ENCODE results near the gene CPM.
"Not testable (repeated sequence)": the region's sequence is repeated elsewhere in the genome, so short reads cannot be mapped to it uniquely, and the experiment has no call there.

CPM gene

GRCh38 chr12:68823696-68824095, 109.3 kb downstream of the CPM start:
- DNase-seq = no peak

- no peak for DNase-seq
These were observed 111.4 kb downstream of the CPM start for GRCh38 chr12:68821357-68822188.

- not testable (repeated sequence) for DNase-seq
These were observed 113.5 kb downstream of the CPM start for GRCh38 chr12:68819481-68819880.

- no peak for DNase-seq
These were observed 116.8 kb downstream of the CPM start for GRCh38 chr12:68815928-68816800.

- DNase-seq = no peak
These were observed 117.6 kb downstream of the CPM start for GRCh38 chr12:68815232-68815927.

DNA sequence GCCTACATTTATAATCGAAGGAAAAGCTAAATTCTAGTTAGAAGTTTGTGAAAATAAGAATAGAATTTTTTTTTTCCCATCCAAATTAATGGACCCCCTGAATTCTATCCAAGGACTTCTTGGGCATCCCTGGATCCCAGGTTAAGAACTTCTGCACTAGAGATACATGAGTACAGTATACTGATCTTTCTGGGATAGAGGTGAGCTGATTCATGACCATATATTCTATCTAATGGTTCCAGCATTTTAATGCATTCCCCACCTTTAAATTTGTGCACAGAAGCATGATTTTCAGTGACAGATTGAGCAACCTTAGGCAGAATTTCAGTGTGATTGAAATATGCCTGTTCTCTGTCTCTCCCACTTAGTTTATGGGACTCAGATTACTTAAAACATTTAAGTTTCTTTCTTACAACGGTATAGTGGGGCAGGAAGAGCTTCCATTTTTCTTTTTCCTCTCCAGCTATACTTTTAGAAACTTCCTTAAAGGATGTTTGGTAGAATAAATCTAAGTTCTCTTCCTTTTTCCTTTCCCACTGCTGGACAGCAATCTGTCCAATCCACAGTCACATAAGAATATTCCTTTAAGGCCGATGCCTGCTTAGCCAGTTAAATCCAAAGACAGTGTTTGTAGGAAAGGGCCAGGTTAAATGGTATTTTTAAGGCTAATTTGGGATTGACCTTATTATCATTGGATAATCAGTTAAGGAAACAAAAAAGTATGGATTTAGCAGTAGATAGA, 118.3 kb downstream of the CPM start:
- no peak for DNase-seq

DNA sequence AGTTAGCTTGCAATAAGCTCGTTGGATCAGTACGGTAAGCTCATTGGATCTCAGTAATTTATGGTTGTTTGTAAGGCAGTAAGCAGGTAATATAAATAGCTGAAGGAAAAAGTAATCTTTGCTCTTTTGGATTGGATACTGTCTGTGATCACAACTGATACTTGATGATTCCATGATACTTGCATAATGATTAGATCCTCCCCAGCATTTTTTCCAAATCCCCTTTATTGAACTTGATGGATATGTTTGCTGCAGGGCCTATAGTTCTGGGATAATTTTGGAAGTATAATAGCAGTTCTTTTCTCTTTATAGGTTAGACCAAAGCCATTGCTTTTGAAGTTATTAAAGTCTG, 119.8 kb downstream of the CPM start:
- DNase-seq = no peak

GRCh38 chr12:68812553-68813241, 120.3 kb downstream of the CPM start:
- DNase-seq = no peak

- not testable (repeated sequence) for DNase-seq
These were observed 121.4 kb downstream of the CPM start for GRCh38 chr12:68811573-68811972.

- DNase-seq = not testable (repeated sequence)
These were observed 123.0 kb downstream of the CPM start for GRCh38 chr12:68810027-68810389.

GRCh38 chr12:68809190-68810026, 123.6 kb downstream of the CPM start:
- no peak for DNase-seq

DNA sequence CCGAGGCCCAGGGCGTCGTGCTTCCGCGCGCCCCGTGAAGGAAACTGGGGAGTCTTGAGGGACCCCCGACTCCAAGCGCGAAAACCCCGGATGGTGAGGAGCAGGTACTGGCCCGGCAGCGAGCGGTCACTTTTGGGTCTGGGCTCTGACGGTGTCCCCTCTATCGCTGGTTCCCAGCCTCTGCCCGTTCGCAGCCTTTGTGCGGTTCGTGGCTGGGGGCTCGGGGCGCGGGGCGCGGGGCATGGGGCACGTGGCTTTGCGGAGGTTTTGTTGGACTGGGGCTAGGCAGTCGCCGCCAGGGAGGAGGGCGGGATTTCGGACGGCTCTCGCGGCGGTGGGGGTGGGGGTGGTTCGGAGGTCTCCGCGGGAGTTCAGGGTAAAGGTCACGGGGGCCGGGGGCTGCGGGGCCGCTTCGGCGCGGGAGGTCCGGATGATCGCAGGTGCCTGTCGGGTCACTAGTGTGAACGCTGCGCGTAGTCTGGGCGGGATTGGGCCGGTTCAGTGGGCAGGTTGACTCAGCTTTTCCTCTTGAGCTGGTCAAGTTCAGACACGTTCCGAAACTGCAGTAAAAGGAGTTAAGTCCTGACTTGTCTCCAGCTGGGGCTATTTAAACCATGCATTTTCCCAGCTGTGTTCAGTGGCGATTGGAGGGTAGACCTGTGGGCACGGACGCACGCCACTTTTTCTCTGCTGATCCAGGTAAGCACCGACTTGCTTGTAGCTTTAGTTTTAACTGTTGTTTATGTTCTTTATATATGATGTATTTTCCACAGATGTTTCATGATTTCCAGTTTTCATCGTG, 124.4 kb downstream of the CPM start:
- peak; percentile 81 for DNase-seq

DNA sequence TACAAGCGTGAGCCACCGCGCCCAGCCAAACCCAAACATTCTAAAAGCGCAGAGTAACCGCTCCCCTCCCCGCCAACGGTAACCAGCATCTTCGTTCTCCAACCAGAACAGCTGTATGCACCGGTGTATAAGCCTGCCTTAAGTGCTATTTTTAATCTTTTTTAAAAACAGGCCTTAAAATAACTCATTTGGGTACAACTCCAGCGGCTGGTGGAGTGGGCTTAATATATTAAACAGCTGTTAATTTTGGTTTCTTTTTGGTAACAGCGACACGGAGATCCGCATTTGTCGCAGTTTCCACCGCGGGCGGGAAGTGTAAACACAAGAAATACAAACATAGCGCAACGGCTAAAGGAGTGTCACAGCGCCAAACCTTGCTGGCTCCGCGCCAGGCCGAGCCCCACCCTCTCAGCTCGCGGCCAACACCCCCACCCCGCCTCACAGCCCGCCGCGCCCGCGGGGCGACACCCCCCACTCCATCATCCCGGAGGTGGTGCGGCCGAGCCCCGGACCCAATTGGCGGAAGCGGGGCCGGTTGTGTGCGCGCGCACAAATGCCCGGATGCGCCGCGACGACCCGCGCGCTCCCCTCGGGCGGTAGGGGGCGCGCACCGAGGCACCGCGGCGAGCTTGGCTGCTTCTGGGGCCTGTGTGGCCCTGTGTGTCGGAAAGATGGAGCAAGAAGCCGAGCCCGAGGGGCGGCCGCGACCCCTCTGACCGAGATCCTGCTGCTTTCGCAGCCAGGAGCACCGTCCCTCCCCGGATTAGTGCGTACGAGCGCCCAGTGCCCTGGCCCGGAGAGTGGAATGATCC, 125.2 kb downstream of the CPM start, which contains the start of gene MDM2:
TSS of gene MDM2 (plus strand) at position 602 of the 812 bp plus-strand sequence. CDS start 301 bp downstream, outside the sequence.
- peak; percentile 91 for DNase-seq

GRCh38 chr12:68807274-68807575, 125.7 kb downstream of the CPM start:
- DNase-seq = not testable (repeated sequence)

- no peak for DNase-seq
These were observed 126.3 kb downstream of the CPM start for GRCh38 chr12:68806488-68807237.

- DNase-seq = peak; percentile 12
These were observed 127.3 kb downstream of the CPM start for GRCh38 chr12:68805592-68806120.

GRCh38 chr12:68804657-68805591, 128.0 kb downstream of the CPM start:
- DNase-seq = no peak
